ENCODE measurements around the gene ADGRV1.

- TF ChIP-seq POLR2AphosphoS5 (IDR thresholded peaks at IDR 0.05; ENCODE audit: borderline replicate concordance, low read depth, low read length) (no peak), EZH2 (IDR thresholded peaks at IDR 0.05) (no peak)
Observed at GRCh38 chr5:90886381-90886780, 327.8 kb downstream of the ADGRV1 start.

Data from SK-N-MC (cell line).